Measurements from ENCODE around the gene FGF4. TPM values are rescaled to one million over a fixed set of nuclear protein-coding genes. Genes with fewer than 3 reads are reported as not detected.

FGF4 gene
- total RNA-seq, 1 donor from 2014 or later: not detected

DNA sequence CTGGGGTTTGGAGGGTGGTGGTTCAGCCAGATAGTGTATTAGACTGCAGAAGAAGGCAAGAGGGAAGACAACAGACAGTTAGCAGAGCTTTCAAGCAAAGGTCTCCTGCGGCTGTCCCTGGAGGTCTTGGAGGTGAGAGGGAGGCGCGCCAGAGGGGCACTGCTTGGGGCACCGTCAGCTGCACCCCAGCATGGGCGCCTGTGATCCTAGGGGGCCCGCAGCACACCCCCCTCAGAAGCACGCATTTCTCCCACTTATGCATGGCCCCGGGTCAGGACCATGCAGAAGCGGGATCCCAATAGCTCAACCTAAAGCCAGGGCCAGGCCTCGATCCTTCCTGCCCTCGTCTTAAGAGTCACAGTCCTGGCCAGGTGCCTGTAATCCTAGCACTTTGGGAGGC is 26.5 kb downstream of the FGF4 start:
- Histone ChIP-seq H3K9me3 (no peaks in the 10 kb centered on the region), H3K27me3 (no peaks in the 10 kb centered on the region), H3K4me3 (no peak overlapping the region), H3K4me1 (no peaks in the 10 kb centered on the region), H3K27ac (no peak overlapping the region), H3K36me3 (no peaks in the 10 kb centered on the region)
- no peak for DNase-seq (ENCODE audit: low spot score in 2 of 2)
- intact Hi-C loops (cut with DNase I): no loop called here
- TF ChIP-seq, protein P1, sequence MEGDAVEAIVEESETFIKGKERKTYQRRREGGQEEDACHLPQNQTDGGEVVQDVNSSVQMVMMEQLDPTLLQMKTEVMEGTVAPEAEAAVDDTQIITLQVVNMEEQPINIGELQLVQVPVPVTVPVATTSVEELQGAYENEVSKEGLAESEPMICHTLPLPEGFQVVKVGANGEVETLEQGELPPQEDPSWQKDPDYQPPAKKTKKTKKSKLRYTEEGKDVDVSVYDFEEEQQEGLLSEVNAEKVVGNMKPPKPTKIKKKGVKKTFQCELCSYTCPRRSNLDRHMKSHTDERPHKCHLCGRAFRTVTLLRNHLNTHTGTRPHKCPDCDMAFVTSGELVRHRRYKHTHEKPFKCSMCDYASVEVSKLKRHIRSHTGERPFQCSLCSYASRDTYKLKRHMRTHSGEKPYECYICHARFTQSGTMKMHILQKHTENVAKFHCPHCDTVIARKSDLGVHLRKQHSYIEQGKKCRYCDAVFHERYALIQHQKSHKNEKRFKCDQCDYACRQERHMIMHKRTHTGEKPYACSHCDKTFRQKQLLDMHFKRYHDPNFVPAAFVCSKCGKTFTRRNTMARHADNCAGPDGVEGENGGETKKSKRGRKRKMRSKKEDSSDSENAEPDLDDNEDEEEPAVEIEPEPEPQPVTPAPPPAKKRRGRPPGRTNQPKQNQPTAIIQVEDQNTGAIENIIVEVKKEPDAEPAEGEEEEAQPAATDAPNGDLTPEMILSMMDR (IDR thresholded peaks at IDR 0.05): no peak

DNA sequence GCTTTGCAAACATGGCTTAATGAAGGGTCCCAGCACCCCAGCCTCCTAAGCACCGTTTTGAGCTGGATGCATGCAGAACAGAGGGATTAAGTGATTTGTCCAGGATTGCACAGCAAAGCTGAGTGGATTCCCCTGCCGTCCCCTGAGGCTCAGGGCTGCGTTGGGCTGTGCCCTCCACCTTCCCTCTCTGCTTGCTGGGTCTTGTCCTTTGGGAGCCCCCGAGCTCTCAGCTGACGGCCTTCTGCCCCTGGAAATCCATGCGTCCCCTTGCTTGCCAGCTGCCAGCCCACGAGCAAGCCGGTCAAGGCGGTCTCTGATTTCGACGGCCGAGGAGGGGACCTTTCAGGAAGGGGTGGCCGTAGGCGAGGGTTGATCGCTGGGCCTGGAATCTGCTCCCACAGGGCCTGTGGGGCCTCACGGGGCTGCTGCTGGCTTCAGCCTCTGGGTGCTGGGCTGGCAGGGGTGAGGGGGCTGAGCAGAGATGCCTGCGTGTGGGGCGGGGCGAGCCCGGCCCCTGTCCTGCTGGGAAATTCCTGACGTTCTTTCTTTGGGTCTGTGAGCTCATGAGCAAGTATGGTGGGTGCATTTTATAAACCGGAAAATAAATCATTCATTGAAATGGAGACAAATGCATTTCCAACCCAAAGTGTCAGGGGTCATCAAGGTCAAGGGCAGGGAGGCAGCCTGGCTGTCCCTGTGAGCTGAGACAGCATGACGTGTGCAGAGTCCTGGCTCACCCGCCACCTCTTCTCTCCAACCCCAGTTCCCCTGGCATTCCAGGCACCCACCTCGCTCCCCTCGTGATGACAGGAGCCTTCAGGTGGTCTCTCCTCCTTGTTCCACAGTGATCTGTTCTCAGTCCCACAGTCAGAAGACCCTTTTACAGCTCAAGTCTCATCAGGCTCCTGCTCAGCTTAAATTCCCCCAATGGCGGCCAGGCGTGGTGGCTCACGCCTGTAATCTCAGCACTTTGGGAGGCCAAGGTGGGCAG is 28.1 kb downstream of the FGF4 start:
- Histone ChIP-seq H3K27ac (no peak overlapping the region), H3K36me3 (no peaks in the 10 kb centered on the region), H3K4me1 (no peaks in the 10 kb centered on the region)

DNA sequence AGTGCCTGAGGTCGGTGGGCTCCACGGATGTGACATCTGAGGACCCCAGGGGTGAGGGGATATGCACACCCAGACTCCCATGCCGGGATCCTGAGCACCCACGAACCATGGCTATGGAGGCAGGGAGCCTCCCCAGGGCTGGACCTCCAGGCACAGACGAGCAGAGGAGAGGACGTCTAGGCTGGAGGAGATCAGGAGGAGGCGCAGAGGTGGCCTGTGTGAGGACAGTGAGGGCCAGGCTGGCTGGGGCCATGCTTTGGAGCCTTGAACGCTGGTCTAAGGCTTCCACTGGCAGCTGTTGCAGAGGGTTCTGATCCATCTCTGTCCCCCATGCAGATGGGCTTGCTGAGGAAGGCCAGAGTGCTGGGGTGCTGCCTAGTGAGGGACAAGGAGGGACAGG is 29.0 kb downstream of the FGF4 start:
- H3K27ac ChIP-seq: no peak overlapping the region
- H3K4me1 ChIP-seq: no peaks in the 10 kb centered on the region
- intact Hi-C loops (cut with DNase I): no loop called here
- no peaks in the 10 kb centered on the region for H3K36me3 ChIP-seq
- no peaks in the 10 kb centered on the region for H3K27me3 ChIP-seq
- DNase-seq (ENCODE audit: low spot score in 2 of 2): no peak
- no peaks in the 10 kb centered on the region for H3K9me3 ChIP-seq
- TF ChIP-seq, protein P1 (IDR thresholded peaks at IDR 0.05): no peak
- H3K4me3 ChIP-seq: no peak overlapping the region

More for the DNA sequence above, 28.1 kb downstream of the FGF4 start:
- TF ChIP-seq, protein P1 (IDR thresholded peaks at IDR 0.05): no peak
- intact Hi-C loops (cut with DNase I): no loop called here
- Histone ChIP-seq H3K4me3 (no peak overlapping the region), H3K9me3 (no peaks in the 10 kb centered on the region), H3K27me3 (no peaks in the 10 kb centered on the region)
- DNase-seq (ENCODE audit: low spot score in 2 of 2): no peak

DNA sequence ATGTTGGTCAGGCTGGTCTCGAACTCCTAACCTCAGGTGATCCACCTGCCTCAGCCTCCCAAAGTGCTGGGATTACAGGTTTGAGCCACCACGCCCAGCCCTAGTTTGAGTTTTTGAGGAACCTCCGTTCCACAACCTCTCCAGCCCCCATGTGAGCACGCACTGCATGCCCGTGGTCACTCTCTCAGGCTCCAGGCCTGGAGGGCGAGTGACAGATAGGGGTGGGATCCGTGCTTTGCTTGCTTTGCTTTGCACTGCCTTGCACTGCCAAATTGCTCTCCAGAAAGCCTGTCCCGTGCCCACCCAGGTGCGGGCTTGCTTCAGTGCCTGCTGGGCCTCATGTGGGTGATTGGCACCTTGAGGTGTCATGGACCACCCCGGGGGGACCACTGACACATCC is 29.9 kb downstream of the FGF4 start:
- DNase-seq (ENCODE audit: low spot score in 2 of 2): no peak
- H3K27me3 ChIP-seq: no peaks in the 10 kb centered on the region
- no peaks in the 10 kb centered on the region for H3K9me3 ChIP-seq
- H3K27ac ChIP-seq: no peak overlapping the region
- no peaks in the 10 kb centered on the region for H3K36me3 ChIP-seq
- TF ChIP-seq, protein P1 (IDR thresholded peaks at IDR 0.05): no peak
- no peaks in the 10 kb centered on the region for H3K4me1 ChIP-seq
- intact Hi-C loops (cut with DNase I): no loop called here
- no peak overlapping the region for H3K4me3 ChIP-seq

DNA sequence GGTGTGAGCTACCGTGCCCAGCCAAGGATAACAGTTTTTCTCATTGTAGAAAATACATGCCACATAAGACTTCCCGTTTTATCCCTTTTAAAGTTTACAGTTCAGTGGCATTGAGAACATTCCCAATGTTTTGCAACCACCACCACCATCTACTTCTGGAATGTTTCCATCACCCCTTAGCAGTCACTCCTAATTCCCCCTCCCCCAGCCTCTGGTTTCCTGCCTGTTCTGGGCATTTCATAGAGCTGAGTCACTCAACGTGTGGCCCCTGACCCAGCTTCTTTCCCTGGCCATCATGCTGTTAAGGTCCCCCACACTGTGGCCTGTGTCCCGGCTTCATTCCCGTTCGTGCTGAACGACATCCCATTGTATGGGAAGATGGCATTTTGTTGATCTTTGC is 30.7 kb downstream of the FGF4 start:
- no peaks in the 10 kb centered on the region for H3K4me1 ChIP-seq
- intact Hi-C loops (cut with DNase I): no loop called here
- DNase-seq (ENCODE audit: low spot score in 2 of 2): no peak
- H3K4me3 ChIP-seq: no peak overlapping the region
- no peaks in the 10 kb centered on the region for H3K36me3 ChIP-seq
- H3K27ac ChIP-seq: no peak overlapping the region
- no peaks in the 10 kb centered on the region for H3K27me3 ChIP-seq
- TF ChIP-seq, protein P1 (IDR thresholded peaks at IDR 0.05): no peak
- no peaks in the 10 kb centered on the region for H3K9me3 ChIP-seq

Measured in ascending aorta (tissue), 2 donors.